ENCODE data around the gene HSD17B14.
"Not testable (repeated sequence)": the region's sequence is repeated elsewhere in the genome, so short reads cannot be mapped to it uniquely, and the experiment has no call there.

HSD17B14 gene

GRCh38 chr19:48836089-48837017 is at the start of gene HSD17B14:
TSS of gene HSD17B14 (minus strand) at chr19:48836491. CDS start at chr19:48836411, 80 bp downstream.
- DNase-seq, result peak; percentile 32

DNA sequence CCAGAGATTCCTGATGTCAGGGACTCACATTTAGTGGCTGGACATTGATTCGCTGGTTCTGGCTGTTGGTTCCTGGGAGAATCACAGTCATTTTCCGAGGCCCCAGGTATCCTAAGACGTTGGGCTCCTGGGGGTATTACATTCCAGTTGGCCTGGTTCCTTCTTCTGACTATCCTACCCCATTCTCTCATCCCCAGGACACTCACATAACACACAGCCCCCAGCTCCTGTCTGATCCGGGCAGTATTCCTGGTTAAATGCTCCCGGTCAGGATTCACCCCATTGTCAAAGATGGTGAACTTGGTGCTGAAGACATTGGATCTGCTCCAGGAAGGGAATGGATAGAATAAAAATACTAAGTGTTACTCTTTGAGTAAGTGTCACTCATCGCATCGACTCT is 47.4 kb upstream of the HSD17B14 start:
- DNase-seq, result no peak

- DNase-seq, result no peak
Observed at GRCh38 chr19:48881741-48882657, 45.7 kb upstream of the HSD17B14 start.

GRCh38 chr19:48879696-48880095 is 43.4 kb upstream of the HSD17B14 start:
- DNase-seq, result not testable (repeated sequence)

DNA sequence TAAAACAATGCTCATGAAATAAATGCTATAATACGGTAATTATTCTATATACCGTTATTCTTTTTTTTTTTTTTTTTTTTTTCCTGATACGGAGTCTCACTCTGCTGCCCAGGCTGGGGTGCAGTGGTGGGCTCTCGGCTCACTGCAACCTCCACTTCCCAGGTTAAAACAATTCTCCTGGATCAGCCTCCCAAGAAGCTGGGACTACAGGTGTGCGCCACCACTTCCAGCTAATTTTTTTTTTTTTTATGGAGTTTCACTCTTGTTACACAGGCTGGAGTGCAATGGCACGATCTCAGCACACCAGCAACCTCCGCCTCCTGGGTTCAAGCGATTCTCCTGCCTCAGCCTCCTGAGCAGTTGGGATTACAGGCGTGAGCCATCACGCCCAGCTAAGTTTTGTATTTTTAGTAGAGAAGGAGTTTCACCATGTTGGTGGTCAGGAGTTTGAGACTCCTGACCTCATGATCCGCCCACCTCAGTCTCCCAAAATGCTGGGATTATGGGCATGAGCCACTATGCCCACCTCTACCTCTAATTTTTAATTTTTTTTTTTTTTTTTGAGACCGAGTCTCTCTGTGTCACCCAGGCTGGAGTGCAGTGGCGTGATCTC is 42.8 kb upstream of the HSD17B14 start:
- DNase-seq, result no peak

- peak; percentile 20 for DNase-seq
Observed at GRCh38 chr19:48878196-48879024, 42.1 kb upstream of the HSD17B14 start.

GRCh38 chr19:48877855-48878195 is 41.5 kb upstream of the HSD17B14 start:
- no peak for DNase-seq

- DNase-seq, result peak; percentile 70
Observed at GRCh38 chr19:48876043-48876981, 40.0 kb upstream of the HSD17B14 start.

DNA sequence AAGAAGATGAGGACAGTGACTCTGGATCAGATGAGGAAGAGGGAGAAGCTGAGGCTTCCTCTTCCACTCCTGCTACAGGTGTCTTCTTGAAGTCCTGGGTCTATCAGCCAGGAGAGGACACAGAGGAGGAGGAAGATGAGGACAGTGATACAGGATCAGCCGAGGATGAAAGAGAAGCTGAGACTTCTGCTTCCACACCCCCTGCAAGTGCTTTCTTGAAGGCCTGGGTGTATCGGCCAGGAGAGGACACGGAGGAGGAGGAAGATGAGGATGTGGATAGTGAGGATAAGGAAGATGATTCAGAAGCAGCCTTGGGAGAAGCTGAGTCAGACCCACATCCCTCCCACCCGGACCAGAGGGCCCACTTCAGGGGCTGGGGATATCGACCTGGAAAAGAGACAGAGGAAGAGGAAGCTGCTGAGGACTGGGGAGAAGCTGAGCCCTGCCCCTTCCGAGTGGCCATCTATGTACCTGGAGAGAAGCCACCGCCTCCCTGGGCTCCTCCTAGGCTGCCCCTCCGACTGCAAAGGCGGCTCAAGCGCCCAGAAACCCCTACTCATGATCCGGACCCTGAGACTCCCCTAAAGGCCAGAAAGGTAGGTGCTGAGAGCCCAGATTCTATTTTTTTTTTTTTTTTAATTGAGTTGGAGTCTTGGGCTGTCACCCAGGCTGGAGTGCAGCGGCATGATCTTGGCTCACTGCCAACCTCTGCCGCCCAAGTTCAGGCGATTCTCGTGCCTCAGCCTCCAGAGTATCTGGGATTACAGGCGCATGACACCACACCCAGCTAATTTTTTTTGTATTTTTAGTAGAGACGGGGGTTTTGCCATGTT is 38.2 kb upstream of the HSD17B14 start:
- peak; percentile 24 for DNase-seq

- no peak for DNase-seq
Observed at GRCh38 chr19:48873476-48874302, 37.4 kb upstream of the HSD17B14 start.

DNA sequence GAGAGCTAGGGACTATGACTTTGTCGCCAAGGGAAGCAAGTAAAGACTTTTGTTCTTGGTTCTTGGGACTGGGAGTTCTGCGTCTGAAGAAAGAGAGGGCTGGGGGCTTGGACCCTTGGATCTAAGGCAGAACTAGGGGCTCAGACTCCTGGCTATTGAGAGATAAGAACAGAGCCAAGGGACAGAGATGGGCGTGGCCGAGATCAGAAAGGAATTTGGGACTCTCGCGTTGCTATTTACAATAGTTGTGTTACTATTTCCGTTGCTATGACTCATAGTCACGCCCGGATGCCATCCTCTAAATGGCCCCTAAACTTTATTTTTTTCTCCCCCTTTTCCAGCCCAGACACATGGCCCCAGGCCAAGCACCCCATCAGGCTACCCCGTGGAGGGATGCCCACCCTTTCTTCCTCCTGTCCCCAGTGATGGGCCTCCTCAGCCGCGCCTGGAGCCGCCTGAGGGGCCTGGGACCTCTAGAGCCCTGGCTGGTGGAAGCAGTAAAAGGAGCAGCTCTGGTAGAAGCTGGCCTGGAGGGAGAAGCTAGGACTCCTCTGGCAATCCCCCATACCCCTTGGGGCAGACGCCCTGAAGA is 36.7 kb upstream of the HSD17B14 start:
- DNase-seq, result peak; percentile 86

DNA sequence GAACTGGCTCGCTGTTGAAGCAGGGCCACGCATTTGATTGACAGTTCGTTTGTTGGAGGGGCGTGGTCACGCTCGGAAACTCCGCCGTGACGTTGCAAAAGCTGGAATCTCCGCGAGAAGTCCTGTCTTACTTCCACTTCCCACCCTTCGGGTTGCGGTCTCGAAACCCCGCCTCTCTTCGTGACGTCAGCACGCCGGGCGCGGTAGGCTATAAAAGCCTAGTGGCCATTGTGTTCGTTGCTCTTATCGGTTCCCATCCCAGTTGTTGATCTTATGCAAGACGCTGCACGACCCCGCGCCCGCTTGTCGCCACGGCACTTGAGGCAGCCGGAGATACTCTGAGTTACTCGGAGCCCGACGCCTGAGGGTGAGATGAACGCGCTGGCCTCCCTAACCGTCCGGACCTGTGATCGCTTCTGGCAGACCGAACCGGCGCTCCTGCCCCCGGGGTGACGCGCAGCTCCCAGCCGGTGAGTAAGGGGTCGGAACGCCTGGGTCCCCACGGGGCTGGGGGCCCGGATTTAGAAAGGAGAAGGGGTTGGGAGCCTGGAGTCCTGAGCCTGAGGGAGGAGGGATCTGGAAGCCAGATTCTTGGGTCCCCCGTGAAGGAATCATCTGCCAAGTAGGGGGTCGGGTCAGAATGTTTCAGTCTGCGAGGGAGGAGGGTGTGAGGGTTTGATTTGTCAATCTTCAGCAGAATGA is 36.0 kb upstream of the HSD17B14 start, which contains the start of gene PPP1R15A:
Gene PPP1R15A (plus strand): TSS at position 240 of the 702 bp plus-strand sequence. CDS start 813 bp downstream, outside the sequence.
- peak; percentile 98 for DNase-seq

- DNase-seq, result not testable (repeated sequence)
Observed at GRCh38 chr19:48871471-48872181, 35.3 kb upstream of the HSD17B14 start.

DNA sequence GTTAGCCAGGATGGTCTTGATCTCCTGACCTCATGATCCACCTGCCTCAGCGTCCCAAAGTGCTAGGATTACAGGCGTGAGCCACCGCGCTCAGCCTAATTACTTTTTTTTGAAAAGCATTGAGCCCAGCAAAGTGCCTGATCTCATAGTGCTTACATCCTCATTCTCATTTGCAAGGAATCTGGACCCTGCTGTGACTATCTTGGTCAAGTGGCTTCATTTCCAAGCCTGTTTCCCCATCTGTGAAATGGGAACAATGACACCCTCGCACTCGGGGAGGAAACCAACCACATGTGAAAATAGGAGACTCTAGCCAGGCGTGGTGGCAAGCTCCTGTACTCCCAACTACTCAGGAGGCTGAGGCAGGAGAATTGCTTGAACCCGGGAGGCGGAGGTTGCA is 33.8 kb upstream of the HSD17B14 start:
- DNase-seq, result no peak

DNA sequence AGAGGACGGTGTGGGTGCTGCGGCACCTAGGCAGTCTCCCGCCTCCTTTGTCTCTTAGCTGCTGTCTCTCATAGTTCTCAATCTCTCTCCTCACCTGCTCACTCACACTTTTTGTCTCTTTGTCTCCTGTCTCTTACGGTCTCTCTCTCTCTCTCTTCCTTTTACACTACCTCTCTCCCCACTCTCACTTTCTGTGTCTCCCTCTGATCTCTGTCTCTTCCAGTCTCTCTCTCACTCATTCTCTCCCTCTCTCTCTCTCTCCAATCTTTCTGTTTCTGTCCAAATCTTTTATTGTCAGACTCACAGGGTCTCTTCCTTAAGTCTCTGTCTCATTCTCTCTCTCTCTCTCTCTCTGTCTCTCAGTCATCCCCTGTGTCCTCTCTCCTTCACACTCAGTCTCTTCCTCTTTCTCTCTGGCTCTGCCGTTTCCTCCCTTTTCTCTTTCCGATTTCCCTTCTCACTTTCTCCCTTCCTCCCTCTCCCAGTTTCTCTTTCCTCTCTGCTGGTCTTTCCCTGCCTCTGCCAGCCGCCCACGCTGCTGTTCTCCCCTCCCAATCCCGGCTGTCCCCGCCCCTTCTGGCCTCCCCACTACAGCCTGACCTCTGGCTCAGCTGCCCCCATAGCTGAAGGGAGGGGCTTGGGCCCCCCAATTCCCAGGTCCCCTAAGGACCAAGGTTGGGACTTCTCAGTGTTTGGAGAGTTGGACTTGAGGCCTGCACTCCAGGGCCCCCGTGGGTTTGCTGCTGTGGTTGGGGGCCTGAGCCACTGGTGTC is 32.0 kb upstream of the HSD17B14 start, which contains the start of gene PLEKHA4:
Gene PLEKHA4 (minus strand): TSS at position 504 of the 773 bp plus-strand sequence. CDS start 997 bp downstream, outside the sequence.
- DNase-seq, result no peak

- no peak for DNase-seq
Observed at GRCh38 chr19:48867746-48868113, 31.4 kb upstream of the HSD17B14 start.

All from stimulated activated CD4-positive, alpha-beta T cell treated with anti-CD3 and anti-CD28 coated beads, Interleukin-15, amount 100 ng/mL, for 24 hours (primary cell).